Peyer's patch (tissue), 4 donors: Measurements from ENCODE around the gene DNAJC3. TPM values are rescaled to one million over a fixed set of nuclear protein-coding genes. Genes with fewer than 3 reads are reported as not detected.
A peak's percentile ranks its signal among the peaks of the same experiment; 100 is the strongest.
"Not testable (repeated sequence)": the region's sequence is repeated elsewhere in the genome, so short reads cannot be mapped to it uniquely, and the experiment has no call there.

Experiments used
- DNase-seq, 3 donors: peaks; one replicate each; pipeline ENCODE4 v3.0.0-alpha.2; 2017 to 2019
- H3K27ac ChIP-seq, 4 donors: fragments of 200-600 bp; sonication (generic); one replicate each; pipeline ENCODE4 v1.5.1; 2016 to 2019
- H3K27me3 ChIP-seq, 2 donors: fragments of 200-600 bp; sonication (generic); one replicate each; pipeline ENCODE4 v1.5.1; 2019
- H3K36me3 ChIP-seq, 3 donors: fragments of 200-600 bp; sonication (generic); one replicate each; pipeline ENCODE4 v1.5.1; 2016 to 2019
- H3K4me1 ChIP-seq, 4 donors: fragments of 200-600 bp; sonication (generic); one replicate each; pipeline ENCODE4 v1.5.1; 2016 to 2019
- H3K4me3 ChIP-seq, 4 donors: fragments of 200-600 bp; sonication (generic); 1 replicate in 3 of 4; 2 replicates in 1 of 4; pipeline ENCODE4 v1.5.1; 2016 to 2019; ENCODE audit warnings: mild to moderate bottlenecking in 1 of 4
- H3K9me3 ChIP-seq, 4 donors: fragments of 200-600 bp; sonication (generic); one replicate each; pipeline ENCODE4 v1.5.1; 2016 to 2019; ENCODE audit warnings: mild to moderate bottlenecking in 1 of 4
- CTCF ChIP-seq, 6 experiments: fragments of 450-650 bp in 4 of 6; fragments of 200-600 bp in 2 of 6; sonication (generic) in 1 of 6; IDR thresholded peaks; one replicate each; pipeline ENCODE4 v1.5.1; 2017 to 2019; ENCODE audit warnings: antibody characterized with exemption in 6 of 6, mild to moderate bottlenecking in 3 of 6, moderate library complexity in 1 of 6
- POLR2A ChIP-seq, 2 donors: fragments of 450-650 bp; IDR thresholded peaks; one replicate each; pipeline ENCODE4 v1.5.1; 2017; ENCODE audit warnings: antibody characterized with exemption in 2 of 2, mild to moderate bottlenecking in 2 of 2, moderate library complexity in 2 of 2
- total RNA-seq, 4 donors: library from RNA; depleted of rRNA; stranded (reverse); fragments of >200 nt; gene quantifications; one replicate each; pipeline ENCODE4 v1.1.0, GENCODE V29; 2016

DNAJC3 gene
- total RNA-seq, 4 donors from 2014 or later: 26.4 to 61.5 (median 36.1) TPM

GRCh38 chr13:95676105-95676761 is 706 bp upstream of the DNAJC3 start:
- peaks cover 0 to 18% (median 0%) of the 10 kb centered on the region in 4 donors for H3K4me1 ChIP-seq
- peak in 2 of 3 donors; percentile 47 to 68 for DNase-seq

GRCh38 chr13:95677564-95678266 is 776 bp downstream of the DNAJC3 start:
- peak overlapping the region; percentile 85 to 92 (median 88) for H3K4me3 ChIP-seq
- peaks cover 0 to 18% (median 0%) of the 10 kb centered on the region in 4 donors for H3K4me1 ChIP-seq
- DNase-seq: peak in 1 of 3 donors; percentile 45

More at GRCh38 chr13:95676105-95676761, 706 bp upstream of the DNAJC3 start:
- Histone ChIP-seq H3K27ac (peak overlapping the region; percentile 89 to 98 (median 94)), H3K4me3 (peak overlapping the region; percentile 85 to 92 (median 88)), H3K27me3 (no peaks in the 10 kb centered on the region), H3K9me3 (no peaks in the 10 kb centered on the region), H3K36me3 (no peaks in the 10 kb centered on the region)
- TF ChIP-seq CTCF (IDR thresholded peaks at IDR 0.05) (no peak), POLR2A (IDR thresholded peaks at IDR 0.05) (no peak)

GRCh38 chr13:95678967-95679366 is 2.0 kb downstream of the DNAJC3 start:
- Histone ChIP-seq H3K9me3 (no peaks in the 10 kb centered on the region), H3K36me3 (no peaks in the 10 kb centered on the region), H3K27me3 (no peaks in the 10 kb centered on the region), H3K4me1 (peaks cover 0 to 18% (median 0%) of the 10 kb centered on the region in 4 donors), H3K27ac (no peak overlapping the region), H3K4me3 (peak overlapping the region in 2 of 4 donors; percentile 87 to 92)
- DNase-seq: no peak
- TF ChIP-seq CTCF (IDR thresholded peaks at IDR 0.05): no peak
- no peak for TF ChIP-seq POLR2A (IDR thresholded peaks at IDR 0.05)

More at GRCh38 chr13:95677564-95678266, 776 bp downstream of the DNAJC3 start:
- peak overlapping the region; percentile 89 to 98 (median 94) for H3K27ac ChIP-seq
- no peak for TF ChIP-seq CTCF (IDR thresholded peaks at IDR 0.05)
- TF ChIP-seq POLR2A (IDR thresholded peaks at IDR 0.05): no peak
- no peaks in the 10 kb centered on the region for H3K27me3 ChIP-seq
- no peaks in the 10 kb centered on the region for H3K36me3 ChIP-seq
- no peaks in the 10 kb centered on the region for H3K9me3 ChIP-seq

- H3K27ac ChIP-seq: no peak overlapping the region
- H3K4me3 ChIP-seq: no peak overlapping the region
- TF ChIP-seq POLR2A (IDR thresholded peaks at IDR 0.05): no peak
- no peak for TF ChIP-seq CTCF (IDR thresholded peaks at IDR 0.05)
- H3K9me3 ChIP-seq: no peaks in the 10 kb centered on the region
- H3K27me3 ChIP-seq: no peaks in the 10 kb centered on the region
- no peak for DNase-seq
- H3K36me3 ChIP-seq: no peaks in the 10 kb centered on the region
- H3K4me1 ChIP-seq: peaks cover 0 to 21% (median 0%) of the 10 kb centered on the region in 4 donors
These were observed 2.8 kb downstream of the DNAJC3 start for GRCh38 chr13:95679722-95680121.

- H3K9me3 ChIP-seq: no peaks in the 10 kb centered on the region
- DNase-seq: no peak
- TF ChIP-seq POLR2A (IDR thresholded peaks at IDR 0.05) (no peak), CTCF (IDR thresholded peaks at IDR 0.05) (no peak)
- peaks cover 0 to 14% (median 0%) of the 10 kb centered on the region in 4 donors for H3K4me1 ChIP-seq
- H3K27me3 ChIP-seq: no peaks in the 10 kb centered on the region
- H3K27ac ChIP-seq: no peak overlapping the region
- H3K4me3 ChIP-seq: no peak overlapping the region
- H3K36me3 ChIP-seq: no peaks in the 10 kb centered on the region
These were observed 7.5 kb downstream of the DNAJC3 start for GRCh38 chr13:95684418-95684817.

GRCh38 chr13:95684960-95685359 is 8.0 kb downstream of the DNAJC3 start:
- not testable (repeated sequence) for H3K27me3 ChIP-seq, H3K9me3 ChIP-seq, H3K27ac ChIP-seq, DNase-seq, H3K36me3 ChIP-seq, H3K4me3 ChIP-seq
- peaks cover 0 to 13% (median 0%) of the 10 kb centered on the region in 4 donors for H3K4me1 ChIP-seq
